Measurements from ENCODE around the gene GABRG3.

GRCh38 chr15:27135151-27135550, 164.2 kb downstream of the GABRG3 start:
- TF ChIP-seq TCF7L2 (IDR thresholded peaks at IDR 0.05; ENCODE audit: borderline replicate concordance, low read depth, low read length) (no peak), CTCF (tag by site-specific recombination; IDR thresholded peaks at IDR 0.05) (no peak), ZNF266 (tag by site-specific recombination; IDR thresholded peaks at IDR 0.05; ENCODE audit: low read depth) (no peak), ZNF629 (tag by site-specific recombination; IDR thresholded peaks at IDR 0.05) (no peak), ZBTB11 (tag by site-specific recombination; conservative IDR thresholded peaks at IDR 0.05; ENCODE audit: low read depth) (no peak), MZF1 (tag by site-specific recombination; IDR thresholded peaks at IDR 0.05; ENCODE audit: borderline replicate concordance) (no peak), ZNF529 (tag by site-specific recombination; IDR thresholded peaks at IDR 0.05; ENCODE audit: insufficient replicate concordance) (no peak), KLF1 (tag by site-specific recombination; IDR thresholded peaks at IDR 0.05) (no peak), HOXA7 (CRISPR knock-in tag; IDR thresholded peaks at IDR 0.05; ENCODE audit: borderline replicate concordance) (no peak), ZNF707 (tag by site-specific recombination; IDR thresholded peaks at IDR 0.05) (no peak), ZBTB8A (tag by site-specific recombination; IDR thresholded peaks at IDR 0.05) (no peak), ZNF639 (tag by site-specific recombination; IDR thresholded peaks at IDR 0.05) (no peak), PBX3 (CRISPR knock-in tag; IDR thresholded peaks at IDR 0.05) (no peak), ZNF549 (tag by site-specific recombination; IDR thresholded peaks at IDR 0.05) (no peak)
